ENCODE results near the gene AKIRIN1.
"Not testable (repeated sequence)": the region's sequence is repeated elsewhere in the genome, so short reads cannot be mapped to it uniquely, and the experiment has no call there.

Gene AKIRIN1, protein sequence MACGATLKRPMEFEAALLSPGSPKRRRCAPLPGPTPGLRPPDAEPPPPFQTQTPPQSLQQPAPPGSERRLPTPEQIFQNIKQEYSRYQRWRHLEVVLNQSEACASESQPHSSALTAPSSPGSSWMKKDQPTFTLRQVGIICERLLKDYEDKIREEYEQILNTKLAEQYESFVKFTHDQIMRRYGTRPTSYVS

DNA sequence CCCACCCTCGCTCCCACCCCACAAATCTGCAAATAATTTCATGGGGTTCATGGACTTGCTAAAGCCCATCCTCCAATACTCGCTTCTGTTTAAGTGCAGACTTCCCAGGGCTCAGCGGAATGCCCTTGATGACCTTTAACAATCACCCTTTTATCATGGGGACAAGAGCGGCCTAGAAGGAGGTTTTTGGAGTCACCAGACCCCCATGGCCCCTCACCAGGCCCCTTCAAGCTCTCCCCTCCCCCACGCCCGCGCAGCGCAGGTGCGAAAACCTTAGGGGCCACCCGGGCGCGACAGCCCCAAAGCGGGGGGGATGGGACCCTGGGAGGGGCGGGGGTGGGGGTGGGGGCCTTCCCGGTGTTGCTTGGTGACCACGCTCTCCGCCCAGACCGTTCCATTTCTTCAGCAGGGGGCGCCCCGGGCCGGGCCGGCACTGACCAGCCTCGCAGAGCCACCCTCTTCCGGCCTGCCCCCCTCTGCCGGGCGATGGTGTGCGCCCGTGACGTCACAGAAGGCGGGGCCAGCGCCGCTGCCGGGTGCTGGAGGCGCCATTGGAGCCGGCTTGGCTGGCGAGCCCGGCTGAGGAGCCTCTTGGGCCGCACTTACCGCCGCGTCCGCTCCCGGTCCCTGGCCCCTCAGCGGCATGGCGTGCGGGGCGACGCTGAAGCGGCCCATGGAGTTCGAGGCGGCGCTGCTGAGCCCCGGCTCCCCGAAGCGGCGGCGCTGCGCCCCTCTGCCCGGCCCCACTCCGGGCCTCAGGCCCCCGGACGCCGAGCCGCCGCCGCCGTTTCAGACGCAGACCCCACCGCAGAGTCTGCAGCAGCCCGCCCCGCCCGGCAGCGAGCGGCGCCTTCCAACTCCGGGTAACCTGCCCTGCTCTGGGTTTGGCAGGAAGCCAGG is at the start of gene AKIRIN1:
AKIRIN1 (plus strand) TSS at position 539 of the 900 bp plus-strand sequence; CDS start at position 644, 105 bp downstream.
- H3K4me3 ChIP-seq (ENCODE audit: low read length) = peak within 1 kb of the TSS; percentile 98
- no peak for TF ChIP-seq ZNF274 (IDR thresholded peaks at IDR 0.05; ENCODE audit: low read depth, low read length)

DNA sequence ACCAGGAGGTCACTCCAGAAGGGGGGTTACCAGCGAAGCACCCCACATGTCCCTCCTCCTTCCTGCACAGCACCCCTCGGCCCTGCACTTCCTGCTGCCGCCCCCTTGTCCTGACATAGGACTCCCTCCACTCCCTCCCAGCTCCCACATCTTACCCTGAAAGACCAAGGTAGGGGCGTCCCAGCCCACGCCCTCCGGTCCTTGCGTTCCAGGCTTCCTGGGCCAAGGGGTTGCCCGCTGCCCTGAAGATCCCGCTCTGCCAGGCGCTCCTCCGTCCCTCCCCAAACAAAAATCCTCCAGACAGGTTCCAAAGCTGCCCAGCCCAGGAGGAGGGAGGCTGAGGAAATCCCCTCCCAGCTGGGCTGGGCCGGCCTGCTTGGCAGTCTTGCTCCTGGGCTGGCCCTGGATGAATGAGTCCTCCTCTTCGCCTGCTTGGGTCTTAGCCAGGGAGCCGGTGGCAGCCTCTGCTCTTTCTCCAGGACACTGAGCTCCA is 49.5 kb upstream of the AKIRIN1 start, which contains the start of gene RHBDL2:
RHBDL2 (minus strand) TSS at position 304 of the 493 bp plus-strand sequence. CDS start 22,618 bp downstream, outside the sequence.
- TF ChIP-seq ZNF274 (IDR thresholded peaks at IDR 0.05; ENCODE audit: low read depth, low read length) = no peak
- no peak within 1 kb of the TSS for H3K4me3 ChIP-seq (ENCODE audit: low read length)

DNA sequence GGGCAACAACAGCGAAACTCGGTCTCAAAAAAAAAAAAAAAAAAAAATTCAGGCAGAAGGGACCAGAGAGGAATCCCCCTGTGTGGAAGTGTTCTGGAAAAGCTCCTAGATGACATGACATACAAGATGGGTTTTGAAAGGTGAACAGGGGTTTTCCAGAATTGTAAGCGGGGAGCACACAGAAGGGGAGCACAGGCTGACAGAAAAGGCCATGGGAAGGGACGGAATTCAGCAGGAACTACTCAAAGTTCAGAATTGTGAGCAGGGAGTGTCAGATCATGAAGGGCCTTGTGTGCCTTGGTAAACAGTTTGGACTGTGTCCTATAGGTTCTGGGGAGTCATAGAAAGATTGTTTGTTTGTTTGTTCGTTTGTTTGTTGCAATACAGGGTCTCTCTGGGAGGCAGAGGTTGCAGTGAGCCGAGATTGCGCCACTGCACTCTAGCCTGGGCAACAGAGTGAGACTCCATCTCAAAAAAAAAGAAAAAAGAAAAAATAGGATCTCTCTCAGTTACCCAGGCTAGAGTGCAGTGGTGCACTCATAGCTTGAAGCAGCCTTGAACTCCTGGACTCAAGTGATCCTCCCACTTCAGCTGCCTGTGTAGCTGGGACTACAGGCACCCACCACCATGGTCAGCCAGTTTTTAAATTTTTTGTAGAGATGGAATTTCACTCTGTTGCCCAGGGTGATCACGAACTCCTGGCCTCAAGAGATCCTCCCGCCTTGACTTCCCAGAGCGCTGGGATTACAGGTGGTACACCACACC is 48.2 kb upstream of the AKIRIN1 start:
- H3K4me3 ChIP-seq (ENCODE audit: low read length) = no peak overlapping the region

DNA sequence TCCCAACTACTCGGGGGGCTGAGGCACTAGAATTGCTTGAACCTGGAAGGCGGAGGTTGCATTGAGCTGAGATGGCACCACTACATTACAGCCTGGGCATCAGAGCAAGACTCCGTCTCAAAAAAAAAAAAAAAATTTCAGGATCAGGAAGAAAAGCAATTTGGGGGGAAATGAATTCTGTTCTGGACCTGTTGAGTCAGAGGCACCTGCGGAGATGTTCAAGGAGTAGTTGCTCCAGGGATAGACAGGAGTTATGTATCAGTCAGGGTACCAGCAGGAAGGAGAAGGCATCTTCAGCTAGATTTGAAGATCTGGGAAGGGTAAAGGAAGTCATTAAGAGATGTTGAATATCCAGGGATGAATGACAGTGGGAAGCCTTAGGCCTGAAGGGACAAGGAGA is 46.5 kb upstream of the AKIRIN1 start:
- H3K4me3 ChIP-seq (ENCODE audit: low read length) = no peak overlapping the region
- no peak for TF ChIP-seq ZNF274 (IDR thresholded peaks at IDR 0.05; ENCODE audit: low read depth, low read length)

More for the DNA sequence above, 48.2 kb upstream of the AKIRIN1 start:
- TF ChIP-seq ZNF274 (IDR thresholded peaks at IDR 0.05; ENCODE audit: low read depth, low read length) = no peak

DNA sequence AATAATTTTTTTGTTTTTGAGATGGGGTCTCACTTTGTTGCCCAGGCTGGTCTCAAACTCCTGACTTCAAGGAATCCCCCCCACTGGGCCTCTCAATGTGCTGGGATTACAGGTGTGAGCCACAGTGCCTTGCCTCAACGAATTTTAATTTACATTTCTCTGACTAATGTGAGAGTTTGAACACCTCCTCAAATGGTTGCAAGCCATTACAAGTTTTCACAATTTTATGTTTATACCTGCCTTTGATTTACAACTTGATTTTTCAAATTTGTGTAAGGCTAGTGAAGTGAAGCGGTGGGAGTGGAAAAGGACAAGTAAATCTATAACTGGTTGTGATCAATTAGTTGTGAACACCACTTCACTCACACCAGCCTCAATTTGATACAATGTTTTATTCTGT is 40.5 kb upstream of the AKIRIN1 start:
- no peak overlapping the region for H3K4me3 ChIP-seq (ENCODE audit: low read length)
- no peak for TF ChIP-seq ZNF274 (IDR thresholded peaks at IDR 0.05; ENCODE audit: low read depth, low read length)

DNA sequence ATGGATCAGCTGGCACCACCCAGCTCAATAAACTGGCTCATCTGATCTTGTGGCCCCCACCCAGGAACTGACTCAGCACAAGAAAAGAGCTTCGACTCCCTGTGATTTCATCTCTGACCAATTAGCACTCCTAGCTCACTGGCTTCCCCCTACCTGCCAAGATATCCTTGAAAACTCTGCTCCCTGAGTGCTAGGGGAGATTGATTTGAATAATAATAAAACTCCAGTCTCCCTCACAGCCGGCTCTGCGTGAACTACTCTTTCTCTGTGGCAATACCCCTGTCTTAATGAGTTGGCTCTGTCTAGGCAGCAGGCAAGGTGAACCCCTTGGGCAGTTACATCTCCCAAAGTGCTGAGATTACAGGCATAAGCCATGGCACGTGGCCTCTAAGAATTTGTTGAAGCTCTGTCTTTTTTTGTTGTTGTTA is 37.6 kb upstream of the AKIRIN1 start:
- TF ChIP-seq ZNF274 (IDR thresholded peaks at IDR 0.05; ENCODE audit: low read depth, low read length) = no peak
- no peak overlapping the region for H3K4me3 ChIP-seq (ENCODE audit: low read length)

DNA sequence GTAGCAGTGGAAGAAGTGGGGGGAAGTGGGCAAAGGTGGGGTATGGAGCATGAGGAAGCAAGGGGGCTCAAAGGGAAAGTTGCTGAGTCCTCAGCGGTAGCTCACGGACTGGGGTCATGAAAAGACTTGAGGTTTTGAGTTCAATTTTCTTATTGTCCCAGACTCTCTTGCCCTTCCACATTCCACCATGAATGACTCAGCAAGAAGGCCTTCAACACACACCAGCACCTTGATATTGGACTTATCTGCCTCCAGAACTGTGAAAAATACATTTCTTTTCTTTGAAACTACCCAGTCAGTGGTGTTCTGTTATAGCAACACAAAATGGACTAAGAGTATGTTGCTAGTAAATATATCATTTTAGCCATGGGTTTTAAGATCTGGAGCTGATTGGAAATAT is 32.1 kb upstream of the AKIRIN1 start:
- no peak overlapping the region for H3K4me3 ChIP-seq (ENCODE audit: low read length)

DNA sequence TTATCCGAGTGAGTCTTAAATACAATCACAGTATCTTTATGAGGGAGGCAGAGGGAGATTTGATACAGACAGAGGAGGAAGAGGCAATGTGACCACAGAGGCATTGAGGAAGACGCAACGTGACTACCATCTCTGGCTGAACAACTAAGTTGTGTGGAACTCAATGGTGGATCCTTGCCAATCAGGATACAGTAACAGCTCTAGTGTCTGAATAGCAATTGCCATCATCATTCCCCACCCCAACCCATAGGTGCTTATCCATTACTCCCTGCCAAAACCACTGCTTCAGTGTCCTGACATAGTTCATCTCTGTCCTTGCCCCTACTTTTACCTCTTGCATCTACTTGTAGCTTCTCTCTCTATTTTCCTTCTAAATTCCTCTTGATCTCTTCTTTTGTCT is 29.0 kb upstream of the AKIRIN1 start:
- TF ChIP-seq ZNF274 (IDR thresholded peaks at IDR 0.05; ENCODE audit: low read depth, low read length) = no peak
- H3K4me3 ChIP-seq (ENCODE audit: low read length) = no peak overlapping the region

More for the DNA sequence above, 32.1 kb upstream of the AKIRIN1 start:
- TF ChIP-seq ZNF274 (IDR thresholded peaks at IDR 0.05; ENCODE audit: low read depth, low read length) = no peak

DNA sequence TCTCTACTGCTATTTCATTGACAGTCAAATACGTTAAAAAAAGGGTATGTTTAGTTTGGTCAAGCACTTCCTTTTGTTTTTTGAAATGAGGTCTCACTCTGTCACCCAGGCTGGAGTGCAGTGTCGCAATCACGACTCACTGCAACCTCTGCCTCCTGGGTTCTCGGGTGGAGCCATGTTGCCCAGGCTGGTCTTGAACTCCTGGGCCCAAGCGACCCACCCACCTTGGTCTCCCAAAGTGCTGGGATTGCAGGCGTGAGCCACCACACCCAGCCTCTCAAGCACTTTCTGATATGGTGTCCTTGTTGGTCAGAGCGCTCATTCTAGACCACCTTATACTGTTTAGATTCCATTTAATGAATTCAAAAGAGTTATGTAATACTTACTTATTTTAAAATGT is 28.5 kb upstream of the AKIRIN1 start:
- no peak for TF ChIP-seq ZNF274 (IDR thresholded peaks at IDR 0.05; ENCODE audit: low read depth, low read length)
- no peak overlapping the region for H3K4me3 ChIP-seq (ENCODE audit: low read length)

DNA sequence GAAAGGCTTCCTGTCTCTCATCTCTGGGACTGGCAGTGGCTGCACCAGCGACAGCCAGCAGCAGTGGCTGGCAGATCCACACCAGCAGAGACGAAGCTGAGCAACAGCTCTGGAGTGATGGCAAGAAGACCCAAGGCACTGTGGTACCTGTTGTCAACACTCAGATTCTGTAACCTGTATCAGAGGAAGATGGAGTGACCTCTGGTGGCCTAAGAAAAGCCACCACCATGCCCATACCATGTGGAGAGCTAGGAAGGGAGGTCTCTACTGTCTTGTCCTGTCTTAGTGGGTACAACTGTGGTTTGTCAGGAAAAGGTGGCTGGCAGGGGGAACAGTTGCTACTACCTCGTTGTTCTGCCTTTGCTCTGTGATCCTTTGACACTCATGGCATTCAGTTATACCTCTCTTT is 26.9 kb upstream of the AKIRIN1 start:
- no peak overlapping the region for H3K4me3 ChIP-seq (ENCODE audit: low read length)
- TF ChIP-seq ZNF274 (IDR thresholded peaks at IDR 0.05; ENCODE audit: low read depth, low read length) = no peak

DNA sequence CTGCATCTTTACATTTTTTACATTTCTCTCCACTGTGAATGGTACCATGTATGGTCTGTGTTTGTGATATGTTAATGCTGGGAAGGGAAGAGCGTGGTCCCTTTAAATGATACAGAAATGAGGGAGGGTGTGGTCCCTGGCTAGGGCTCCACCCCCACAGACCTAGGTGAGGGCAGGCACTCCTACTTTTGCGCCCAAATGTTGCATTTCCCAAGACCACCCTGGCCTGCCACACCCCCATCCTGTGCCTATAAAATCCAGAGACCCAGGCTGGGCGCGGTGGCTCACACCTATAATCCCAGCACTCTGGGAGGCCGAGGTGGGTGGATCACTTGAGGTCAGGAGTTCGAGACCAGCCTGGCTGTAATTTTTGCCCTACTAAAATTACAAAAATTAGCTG is 17.9 kb upstream of the AKIRIN1 start:
- H3K4me3 ChIP-seq (ENCODE audit: low read length) = not testable (repeated sequence)

DNA sequence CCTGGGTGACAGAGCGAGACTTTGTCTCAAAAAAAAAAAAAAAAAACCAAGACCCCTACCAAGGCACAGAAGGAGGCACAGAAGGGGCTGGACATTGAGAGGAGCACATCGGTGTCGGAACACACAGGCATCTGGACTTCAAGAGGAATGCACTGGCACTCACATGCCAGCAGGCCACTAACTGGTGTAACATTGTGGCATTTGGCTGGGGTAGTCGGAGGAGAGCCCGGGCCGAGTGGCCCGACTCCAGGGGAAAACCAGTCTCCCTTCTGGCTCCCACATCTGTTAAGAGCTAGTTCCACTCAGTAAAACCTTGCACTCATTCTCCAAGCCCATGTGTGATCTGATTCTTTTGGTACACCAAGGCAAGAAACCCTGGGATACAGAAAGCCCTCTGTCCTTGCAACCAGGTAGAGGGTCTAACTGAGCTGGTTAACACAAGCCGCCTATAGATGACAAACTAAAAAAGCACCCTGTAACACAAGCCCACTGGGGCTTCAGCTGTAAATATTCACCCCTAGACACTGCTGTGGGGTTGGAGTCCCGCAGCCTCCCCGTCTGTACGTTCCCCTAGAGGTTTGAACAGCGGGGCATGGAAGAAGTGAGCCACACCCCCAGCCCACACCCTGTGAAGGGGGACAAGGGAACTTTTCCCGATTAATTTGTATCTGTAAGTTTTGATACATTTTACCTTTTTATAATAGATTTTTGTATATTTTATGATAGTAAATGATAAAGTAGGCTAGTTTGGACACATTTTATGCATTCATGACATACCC is 17.2 kb upstream of the AKIRIN1 start:
- H3K4me3 ChIP-seq (ENCODE audit: low read length) = no peak overlapping the region
- TF ChIP-seq ZNF274 (IDR thresholded peaks at IDR 0.05; ENCODE audit: low read depth, low read length) = no peak

DNA sequence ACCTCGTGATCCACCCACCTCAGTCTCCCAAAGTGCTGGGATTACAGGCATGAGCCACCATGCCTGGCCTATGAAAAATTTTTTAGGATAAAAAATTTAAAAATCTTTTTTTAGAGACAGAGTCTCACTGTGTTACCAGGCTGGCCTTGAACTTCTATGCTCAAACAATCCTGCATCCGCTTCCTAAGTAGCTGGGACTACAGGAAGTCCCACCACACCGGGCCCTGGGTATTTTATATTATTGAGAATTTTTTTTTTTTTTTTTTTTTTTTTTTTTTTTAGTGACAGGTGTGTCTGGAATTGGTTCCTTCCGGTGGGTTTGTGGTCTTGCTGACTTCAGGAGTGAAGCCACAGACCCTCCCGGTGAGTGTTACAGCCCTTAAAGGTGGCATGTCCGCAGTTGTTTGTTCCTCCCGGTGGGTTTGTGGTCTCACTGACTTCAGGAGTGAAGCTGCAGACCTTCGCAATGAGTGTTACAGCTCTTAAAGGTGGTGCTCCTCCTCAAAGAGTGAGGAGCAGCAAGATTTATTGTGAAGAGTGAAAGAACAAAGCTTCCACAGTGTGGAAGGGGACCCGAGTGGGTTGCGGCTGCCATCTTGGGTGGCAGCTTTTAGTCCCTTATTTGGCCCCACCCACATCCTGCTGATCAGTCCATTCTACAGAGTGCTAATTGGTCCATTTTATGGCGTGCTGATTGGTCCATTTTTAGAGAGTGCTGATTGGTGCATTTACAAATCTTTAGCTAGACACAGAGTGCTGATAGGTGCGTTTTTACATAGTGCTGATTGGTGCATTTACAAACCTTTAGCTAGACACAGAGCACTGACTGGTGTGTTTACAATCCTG is 13.5 kb upstream of the AKIRIN1 start:
- not testable (repeated sequence) for H3K4me3 ChIP-seq (ENCODE audit: low read length)

DNA sequence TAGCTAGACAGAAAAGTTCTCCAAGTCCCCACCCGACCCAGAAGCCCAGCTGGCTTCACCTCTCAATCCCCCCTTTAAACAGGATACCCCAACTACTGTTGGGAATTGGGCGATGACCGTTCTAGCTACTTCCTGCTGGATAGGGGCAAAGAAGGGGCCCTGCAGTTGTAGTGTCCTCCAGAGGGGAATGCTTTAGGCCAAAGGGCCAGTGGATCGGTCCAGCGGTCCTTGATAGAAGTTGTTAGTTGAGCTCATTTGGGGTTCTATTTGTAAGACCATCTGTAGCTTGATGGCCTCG is 12.9 kb upstream of the AKIRIN1 start:
- not testable (repeated sequence) for H3K4me3 ChIP-seq (ENCODE audit: low read length)

DNA sequence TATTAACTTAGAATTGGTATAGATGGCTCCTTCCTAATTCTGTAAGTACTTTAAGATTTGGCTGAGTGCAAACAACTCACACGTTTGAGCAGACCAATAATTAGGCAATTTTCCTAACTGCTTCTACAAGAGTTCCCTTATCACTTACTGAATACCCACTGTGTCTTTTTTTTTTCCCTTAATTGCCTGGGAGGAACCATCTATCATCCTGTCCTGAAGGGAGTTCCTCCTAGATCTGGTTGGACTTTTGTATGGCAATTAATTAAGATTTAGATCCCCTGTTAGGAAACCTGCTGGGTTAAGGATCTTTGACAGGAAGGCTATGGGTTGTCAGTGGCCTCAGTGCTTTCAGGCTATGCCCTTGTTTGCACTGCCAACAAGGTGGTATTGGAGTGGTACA is 11.7 kb upstream of the AKIRIN1 start:
- not testable (repeated sequence) for H3K4me3 ChIP-seq (ENCODE audit: low read length)
